HG03135 (cell line): ENCODE results near the gene ALX1.
"Not testable (repeated sequence)": the region's sequence is repeated elsewhere in the genome, so short reads cannot be mapped to it uniquely, and the experiment has no call there.

Experiments
- ATAC-seq: cut with Tn5 transposase; IDR thresholded peaks from one replicate; pipeline ENCODE4 v1.9.1; 2021; ENCODE audit warnings: mild to moderate bottlenecking, moderate library complexity; ENCODE audit not compliant: unreplicated experiment

The ALX1 gene

DNA sequence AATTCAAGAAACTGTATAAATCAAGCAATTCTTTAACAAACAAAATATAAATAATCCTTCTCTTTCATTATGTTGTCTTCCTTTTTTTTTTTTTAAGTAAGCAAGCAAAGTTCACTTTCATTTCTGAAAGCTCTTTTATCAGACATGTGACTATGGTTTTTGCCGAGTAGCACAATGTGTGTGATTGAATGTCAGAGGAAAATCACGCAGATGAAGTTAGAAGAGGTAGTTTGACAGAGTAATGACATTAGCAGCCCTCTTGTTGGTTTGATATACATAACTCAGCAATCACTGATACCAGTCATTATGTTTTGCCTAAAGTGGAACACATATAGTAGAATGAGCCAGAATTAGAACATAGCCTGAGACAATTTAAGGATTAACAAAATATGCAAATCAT lies 19.0 kb downstream of the ALX1 start:
- ATAC-seq: no peak

DNA sequence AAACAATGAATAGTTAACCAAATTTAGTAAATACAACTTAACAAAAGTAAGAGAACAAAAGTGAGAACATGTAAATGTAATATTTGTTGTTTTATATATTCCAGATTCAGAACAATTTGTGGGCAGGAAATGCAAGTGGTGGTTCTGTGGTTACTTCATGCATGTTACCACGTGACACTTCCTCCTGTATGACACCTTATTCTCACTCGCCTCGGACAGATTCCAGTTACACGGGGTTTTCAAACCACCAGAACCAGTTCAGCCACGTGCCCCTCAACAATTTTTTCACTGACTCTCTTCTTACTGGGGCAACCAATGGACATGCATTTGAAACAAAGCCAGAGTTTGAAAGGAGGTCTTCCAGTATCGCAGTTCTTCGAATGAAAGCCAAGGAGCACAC lies 21.0 kb downstream of the ALX1 start:
- no peak for ATAC-seq

DNA sequence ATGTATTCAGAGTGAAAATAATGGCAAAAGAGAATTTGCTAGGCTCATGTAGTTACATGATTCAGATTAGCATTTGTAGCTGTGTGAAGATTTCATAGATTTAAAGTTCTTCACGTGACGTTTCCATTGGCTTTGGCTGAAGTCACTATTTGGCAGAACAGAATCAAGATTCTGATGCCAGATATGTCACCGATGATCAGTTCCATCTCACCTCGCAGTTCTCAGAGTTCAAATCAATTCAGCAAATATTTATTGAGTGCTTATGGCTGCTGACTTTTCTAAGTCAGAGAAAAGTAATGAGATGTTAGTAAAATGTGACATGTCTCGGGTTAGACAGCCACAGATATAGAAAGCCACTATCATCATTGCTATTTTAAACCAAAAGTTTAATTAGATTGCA lies 28.4 kb downstream of the ALX1 start:
- ATAC-seq: no peak

DNA sequence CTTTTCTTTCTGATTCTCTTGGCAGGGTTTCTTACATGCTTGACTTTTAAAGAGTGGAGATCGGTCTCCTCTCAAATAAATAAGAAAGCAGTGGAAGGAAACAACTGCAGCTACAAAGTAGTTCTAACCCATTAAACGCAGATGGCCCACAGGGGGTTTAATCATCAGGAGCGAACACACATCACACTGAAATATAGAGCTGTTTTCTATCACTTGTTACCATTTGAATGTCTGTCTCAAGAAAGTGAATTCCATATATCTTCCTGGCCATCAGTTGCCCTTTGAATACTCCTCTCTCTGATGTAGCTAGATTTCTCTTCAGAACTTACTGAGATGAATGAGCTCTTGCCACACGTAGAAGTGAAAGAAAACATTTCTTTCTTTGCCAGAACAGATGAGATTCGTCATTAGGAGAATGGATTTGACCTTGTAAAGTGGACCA lies 29.1 kb downstream of the ALX1 start:
- no peak for ATAC-seq

DNA sequence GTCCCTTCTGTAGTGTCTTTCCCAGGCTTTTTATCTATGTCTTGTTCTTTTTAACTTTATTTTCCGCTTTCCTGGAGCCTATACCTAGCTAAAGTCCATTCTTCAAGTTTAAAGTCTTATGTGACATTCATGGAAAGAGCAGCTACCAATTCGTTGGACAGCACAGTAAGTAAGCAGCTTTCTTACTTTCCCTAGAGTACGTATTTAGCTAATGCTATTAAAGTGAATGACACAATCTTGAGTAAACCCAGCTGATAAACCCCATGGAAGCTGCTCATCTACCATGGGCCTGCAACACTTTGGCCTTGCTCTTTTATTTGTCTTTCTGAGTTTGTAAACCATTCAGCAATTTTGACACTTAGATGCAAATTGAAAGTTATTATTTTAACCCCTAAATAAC lies 30.0 kb downstream of the ALX1 start:
- no peak for ATAC-seq

DNA sequence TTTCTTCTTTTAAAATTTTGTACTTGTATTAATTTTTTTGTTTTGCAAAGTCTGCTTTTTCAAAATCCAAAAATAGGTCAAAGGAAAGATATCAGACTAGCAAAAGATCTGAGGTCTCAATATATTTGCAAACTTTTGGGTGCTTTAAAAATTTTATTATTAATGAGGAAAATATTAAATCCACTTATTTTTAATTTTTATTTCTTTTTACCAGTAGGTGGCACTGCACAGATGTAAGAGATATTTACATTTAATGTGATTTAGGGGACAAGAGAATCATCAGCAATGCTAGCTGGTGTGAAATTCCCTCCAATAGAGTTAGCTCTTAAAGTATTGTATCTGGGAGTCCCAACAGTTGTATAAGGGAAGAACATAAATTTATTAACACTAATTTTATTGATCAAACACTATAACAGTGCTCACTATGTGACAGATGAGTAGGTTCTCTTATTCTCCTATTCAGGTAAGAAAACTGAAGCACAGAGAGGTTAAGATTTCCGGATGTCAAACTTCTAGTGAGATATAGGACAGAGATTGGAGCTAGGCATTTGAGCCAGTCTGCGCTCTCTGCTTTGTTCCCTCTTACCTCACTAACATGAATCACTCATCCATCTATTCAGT lies 30.5 kb downstream of the ALX1 start:
- ATAC-seq: no peak

DNA sequence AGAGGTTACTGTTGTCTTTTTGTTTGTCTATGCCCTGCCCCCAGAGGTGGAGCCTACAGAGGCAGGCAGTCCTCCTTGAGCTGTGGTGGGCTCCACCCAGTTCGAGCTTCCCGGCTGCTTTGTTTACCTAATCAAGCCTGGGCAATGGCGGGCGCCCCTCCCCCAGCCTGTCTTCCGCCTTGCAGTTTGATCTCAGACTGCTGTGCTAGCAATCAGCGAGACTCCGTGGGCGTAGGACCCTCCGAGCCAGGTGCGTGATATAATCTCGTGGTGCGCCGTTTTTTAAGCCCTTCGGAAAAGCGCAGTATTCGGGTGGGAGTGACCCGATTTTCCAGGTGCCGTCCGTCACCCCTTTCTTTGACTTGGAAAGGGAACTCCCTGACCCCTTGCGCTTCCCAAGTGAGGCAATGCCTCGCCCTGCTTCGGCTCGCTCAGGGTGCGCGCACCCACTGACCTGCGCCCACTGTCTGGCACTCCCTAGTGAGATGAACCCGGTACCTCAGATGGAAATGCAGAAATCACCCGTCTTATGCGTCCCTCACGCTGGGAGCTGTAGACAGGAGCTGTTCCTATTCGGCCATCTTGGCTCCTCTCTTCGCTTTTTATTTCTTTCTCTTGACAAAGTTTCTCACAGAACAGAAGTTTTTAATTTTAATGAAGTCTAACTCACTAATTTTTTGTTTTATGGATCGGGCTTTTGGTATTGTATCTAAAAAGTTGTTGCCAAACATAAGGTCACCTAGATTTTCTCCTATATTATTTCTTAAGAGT lies 38.0 kb downstream of the ALX1 start:
- ATAC-seq: not testable (repeated sequence)

DNA sequence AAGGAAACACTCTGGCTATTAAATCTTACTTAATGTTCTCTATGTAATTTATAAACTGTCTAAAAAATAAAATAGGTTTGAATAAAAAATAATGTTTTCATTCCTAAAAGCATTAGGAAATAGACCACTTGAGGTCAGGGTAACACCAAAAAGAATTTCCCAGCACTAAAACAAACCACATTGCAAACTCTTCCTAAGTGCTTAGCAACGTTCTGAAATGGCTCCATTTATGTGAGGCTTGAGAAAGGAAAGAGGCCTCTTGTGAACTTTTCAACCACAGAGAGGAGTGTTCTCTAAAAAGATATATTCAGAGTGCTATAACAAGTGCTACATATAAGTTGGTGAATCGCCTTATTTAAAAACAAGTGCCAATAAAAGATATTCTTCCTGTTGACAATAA lies 42.7 kb downstream of the ALX1 start:
- no peak for ATAC-seq

DNA sequence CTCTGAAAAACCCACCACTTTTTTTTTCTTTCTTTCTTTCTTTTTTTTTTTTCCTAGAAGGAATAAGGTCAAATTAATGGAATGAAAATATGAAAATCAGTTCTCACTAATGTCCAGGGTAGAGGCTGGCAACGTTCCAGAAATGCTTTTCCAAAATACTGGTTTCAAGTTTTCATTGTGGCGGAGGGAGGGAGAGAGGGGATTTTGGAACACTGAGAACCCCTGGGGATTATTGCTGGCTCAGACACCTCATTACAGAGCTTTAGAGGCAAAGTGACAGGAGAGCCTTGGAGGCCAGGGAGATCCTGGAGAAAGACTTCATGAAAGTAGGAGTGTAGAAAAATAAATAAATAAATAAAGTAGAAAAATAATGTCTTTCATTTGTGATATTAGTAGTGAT lies 45.4 kb downstream of the ALX1 start:
- ATAC-seq: no peak

DNA sequence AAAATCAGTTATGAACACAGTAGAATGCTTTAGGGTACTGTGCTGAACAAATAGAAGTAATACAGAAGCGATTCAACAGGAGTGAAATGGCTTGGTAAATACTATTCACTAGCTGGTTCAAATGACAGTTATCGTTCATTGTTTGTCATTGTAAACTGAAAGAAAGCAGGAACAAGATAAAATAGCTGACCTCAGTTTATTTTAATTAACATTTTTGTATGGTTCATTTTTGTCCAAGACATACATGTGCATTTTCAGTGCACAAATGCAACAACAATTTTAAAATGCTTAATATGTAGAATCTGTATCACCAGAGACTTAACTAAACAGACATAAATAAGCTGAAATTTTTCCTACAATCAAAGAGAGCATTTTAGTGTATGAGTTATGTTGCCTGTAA lies 49.9 kb downstream of the ALX1 start:
- no peak for ATAC-seq

DNA sequence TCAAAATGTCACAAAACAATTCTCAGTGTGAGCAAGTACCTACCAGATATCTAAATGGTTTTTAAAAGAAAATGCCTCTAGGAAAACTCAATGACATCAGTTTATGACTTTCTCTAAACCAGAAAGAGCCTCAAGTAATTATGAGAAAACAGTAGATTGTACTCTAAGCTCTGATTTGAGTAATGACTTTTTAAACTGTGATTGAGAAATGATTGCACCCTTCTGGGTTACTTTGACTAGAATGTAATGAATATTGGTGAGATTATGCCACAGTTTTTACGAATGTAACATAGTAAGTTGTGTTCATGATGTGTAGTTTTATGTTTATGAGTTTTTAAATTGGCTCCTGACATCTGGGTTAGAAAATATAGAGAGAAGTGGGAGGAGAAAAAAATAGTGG lies 68.8 kb downstream of the ALX1 start:
- no peak for ATAC-seq

DNA sequence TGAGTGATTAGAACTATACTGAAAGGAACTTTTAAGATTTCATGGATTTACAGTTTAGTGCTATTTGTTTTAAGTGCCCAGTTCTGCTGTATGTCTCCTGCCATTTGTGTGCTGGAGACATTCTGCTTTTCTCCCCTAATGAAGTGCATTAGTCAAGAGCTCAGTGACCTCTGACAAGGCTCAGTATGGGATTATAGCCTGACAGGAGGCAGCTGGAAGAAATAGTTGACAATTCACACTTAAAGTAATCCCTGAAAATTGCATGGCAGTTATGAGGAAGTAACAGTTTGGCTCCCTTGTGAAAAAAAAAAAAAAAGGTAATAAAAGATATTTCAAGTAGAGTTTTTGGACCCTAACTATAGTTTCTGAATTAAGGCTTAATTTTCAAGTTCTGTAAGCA lies 70.3 kb downstream of the ALX1 start:
- no peak for ATAC-seq
